ENCODE data around the gene TAF1A. TPM values are rescaled to one million over a fixed set of nuclear protein-coding genes. Genes with fewer than 3 reads are reported as not detected.
A peak's percentile ranks its signal among the peaks of the same experiment; 100 is the strongest.

The TAF1A gene
- total and polyA plus RNA-seq, 4 donors, result 1.1 to 5.2 (median 2.9) TPM

GRCh38 chr1:222535455-222535854, 54.3 kb downstream of the TAF1A start:
- Histone ChIP-seq H3K4me3 (ENCODE audit: low read depth in 1 of 3, low read length in 3 of 3) (no peak overlapping the region), H3K4me1 (ENCODE audit: control insufficient read depth in 4 of 4, insufficient read depth in 4 of 4, low read length in 3 of 4) (no peaks in the 10 kb centered on the region), H3K9ac (ENCODE audit: low read depth in 1 of 2, low read length in 2 of 2) (no peak overlapping the region), H3K36me3 (ENCODE audit: control insufficient read depth in 4 of 4, insufficient read depth in 3 of 4, low read depth in 1 of 4, low read length in 3 of 4) (no peaks in the 10 kb centered on the region), H3K27ac (ENCODE audit: low read depth in 1 of 2, low read length in 2 of 2) (no peak overlapping the region), H3K9me3 (ENCODE audit: control insufficient read depth in 4 of 4, low read length in 3 of 4) (no peaks in the 10 kb centered on the region), H3K27me3 (ENCODE audit: control insufficient read depth in 4 of 4, insufficient read depth in 4 of 4, low read length in 3 of 4) (no peaks in the 10 kb centered on the region)
- no peak for TF ChIP-seq FOXA1 (IDR thresholded peaks at IDR 0.05)
- TF ChIP-seq SP1 (IDR thresholded peaks at IDR 0.05), result no peak
- no peak for TF ChIP-seq RXRA (IDR thresholded peaks at IDR 0.05)
- no peak for TF ChIP-seq CTCF (IDR thresholded peaks at IDR 0.05; ENCODE audit: low read depth, low read length, missing input control)
- 87% methylated on average over 5 of the region's 5 CpGs for WGBS
- DNase-seq (ENCODE audit: low spot score), result no peak

- TF ChIP-seq RAD21 (IDR thresholded peaks at IDR 0.05), result no peak
- TF ChIP-seq REST (IDR thresholded peaks at IDR 0.05), result no peak
- TF ChIP-seq HNF4A (conservative IDR thresholded peaks at IDR 0.05), result peak in 1 of 2 donors; percentile 9
- no peak for TF ChIP-seq ZBTB33 (IDR thresholded peaks at IDR 0.05)
- H3K4me3 ChIP-seq (ENCODE audit: low read depth in 1 of 3, low read length in 3 of 3), result no peak overlapping the region
Observed at GRCh38 chr1:222530852-222531251, 58.9 kb downstream of the TAF1A start.

GRCh38 chr1:222529916-222530315, 59.8 kb downstream of the TAF1A start:
- Histone ChIP-seq H3K9ac (ENCODE audit: low read depth in 1 of 2, low read length in 2 of 2) (no peak overlapping the region), H3K9me3 (ENCODE audit: control insufficient read depth in 4 of 4, low read length in 3 of 4) (no peaks in the 10 kb centered on the region), H3K4me1 (ENCODE audit: control insufficient read depth in 4 of 4, insufficient read depth in 4 of 4, low read length in 3 of 4) (no peaks in the 10 kb centered on the region), H3K4me3 (ENCODE audit: low read depth in 1 of 3, low read length in 3 of 3) (no peak overlapping the region), H3K27ac (ENCODE audit: low read depth in 1 of 2, low read length in 2 of 2) (no peak overlapping the region), H3K27me3 (ENCODE audit: control insufficient read depth in 4 of 4, insufficient read depth in 4 of 4, low read length in 3 of 4) (no peaks in the 10 kb centered on the region), H3K36me3 (ENCODE audit: control insufficient read depth in 4 of 4, insufficient read depth in 3 of 4, low read depth in 1 of 4, low read length in 3 of 4) (no peaks in the 10 kb centered on the region)
- DNase-seq (ENCODE audit: low spot score), result no peak
- 31% methylated on average over 3 of the region's 3 CpGs for WGBS
- TF ChIP-seq FOXA2 (IDR thresholded peaks at IDR 0.05) (no peak), HNF4A (conservative IDR thresholded peaks at IDR 0.05) (peak in 1 of 2 donors; percentile 7), RAD21 (IDR thresholded peaks at IDR 0.05) (peak in 1 of 2 donors; percentile 4)

More at GRCh38 chr1:222530852-222531251, 58.9 kb downstream of the TAF1A start:
- WGBS, result 75% methylated on average over 6 of the region's 6 CpGs
- DNase-seq (ENCODE audit: low spot score), result no peak
- Histone ChIP-seq H3K4me1 (ENCODE audit: control insufficient read depth in 4 of 4, insufficient read depth in 4 of 4, low read length in 3 of 4) (no peaks in the 10 kb centered on the region), H3K9me3 (ENCODE audit: control insufficient read depth in 4 of 4, low read length in 3 of 4) (no peaks in the 10 kb centered on the region), H3K9ac (ENCODE audit: low read depth in 1 of 2, low read length in 2 of 2) (no peak overlapping the region), H3K27me3 (ENCODE audit: control insufficient read depth in 4 of 4, insufficient read depth in 4 of 4, low read length in 3 of 4) (no peaks in the 10 kb centered on the region), H3K36me3 (ENCODE audit: control insufficient read depth in 4 of 4, insufficient read depth in 3 of 4, low read depth in 1 of 4, low read length in 3 of 4) (no peaks in the 10 kb centered on the region), H3K27ac (ENCODE audit: low read depth in 1 of 2, low read length in 2 of 2) (no peak overlapping the region)
